ENCODE results near the gene RPL11. TPM values are rescaled to one million over a fixed set of nuclear protein-coding genes. Genes with fewer than 3 reads are reported as not detected.
"Not testable (repeated sequence)": the region's sequence is repeated elsewhere in the genome, so short reads cannot be mapped to it uniquely, and the experiment has no call there.

Gene RPL11
- total RNA-seq, 1 donor from 2014 or later: 852 TPM

- not testable (repeated sequence) for DNase-seq
Measured at GRCh38 chr1:23685197-23685596, 6.4 kb upstream of the RPL11 start.

- DNase-seq: not testable (repeated sequence)
Measured at GRCh38 chr1:23687680-23688079, 3.9 kb upstream of the RPL11 start.

- DNase-seq: not testable (repeated sequence)
Measured at GRCh38 chr1:23688281-23688680, 3.3 kb upstream of the RPL11 start.

- DNase-seq: no peak
Measured at GRCh38 chr1:23692308-23692871, 784 bp downstream of the RPL11 start.

GRCh38 chr1:23693599-23693998 is 2.0 kb downstream of the RPL11 start:
- DNase-seq: no peak

- no peak for DNase-seq
Measured at GRCh38 chr1:23694371-23694770, 2.8 kb downstream of the RPL11 start.

GRCh38 chr1:23695667-23696066 is 4.1 kb downstream of the RPL11 start:
- DNase-seq: no peak

- no peak for DNase-seq
Measured at GRCh38 chr1:23696335-23696989, 4.9 kb downstream of the RPL11 start.

GRCh38 chr1:23698466-23698865 is 6.9 kb downstream of the RPL11 start:
- DNase-seq: no peak

- no peak for DNase-seq
Measured at GRCh38 chr1:23699280-23700179, 7.9 kb downstream of the RPL11 start.

- DNase-seq: no peak
Measured at GRCh38 chr1:23701310-23701709, 9.7 kb downstream of the RPL11 start.

- no peak for DNase-seq
Measured at GRCh38 chr1:23701996-23702395, 10.4 kb downstream of the RPL11 start.

GRCh38 chr1:23704834-23705495 is 13.4 kb downstream of the RPL11 start:
- DNase-seq: no peak

GRCh38 chr1:23709229-23709628 is 17.6 kb downstream of the RPL11 start:
- DNase-seq: no peak

GRCh38 chr1:23718482-23718881 is 26.9 kb downstream of the RPL11 start:
- DNase-seq: no peak

GRCh38 chr1:23719162-23719820 is 27.7 kb downstream of the RPL11 start:
- DNase-seq: no peak

- no peak for DNase-seq
Measured at GRCh38 chr1:23720256-23720995, 28.8 kb downstream of the RPL11 start.

- no peak for DNase-seq
Measured at GRCh38 chr1:23722652-23723051, 31.0 kb downstream of the RPL11 start.

- DNase-seq: no peak
Measured at GRCh38 chr1:23726686-23727085, 35.1 kb downstream of the RPL11 start.

- no peak for DNase-seq
Measured at GRCh38 chr1:23727362-23727811, 35.8 kb downstream of the RPL11 start.
